Measurements from ENCODE around the gene SRSF2.
"Not testable (repeated sequence)": the region's sequence is repeated elsewhere in the genome, so short reads cannot be mapped to it uniquely, and the experiment has no call there.

The SRSF2 gene

DNA sequence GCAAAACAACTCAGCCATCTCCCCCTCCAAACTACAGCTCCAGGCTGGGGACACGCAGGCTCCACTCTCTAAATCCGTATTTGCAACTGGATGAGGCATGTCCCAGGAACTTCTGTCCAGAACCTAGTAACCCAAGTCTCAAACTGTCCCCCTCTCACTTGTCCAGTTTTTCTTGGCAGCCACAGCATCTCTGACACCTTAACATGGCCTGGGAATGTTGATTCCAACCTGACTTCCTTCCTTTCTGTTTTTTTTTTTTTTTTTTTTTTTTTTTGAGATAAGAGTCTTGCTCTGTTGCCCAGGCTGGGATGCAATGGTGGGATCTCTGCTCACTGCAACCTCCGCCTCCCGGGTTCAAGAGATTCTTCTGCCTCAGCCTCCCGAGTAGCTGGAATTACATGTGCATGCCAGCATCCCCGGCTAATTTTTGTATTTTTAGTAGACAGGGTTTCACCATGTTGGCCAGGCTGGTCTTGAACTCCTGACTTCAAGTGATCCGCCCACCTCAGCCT lies 38.6 kb downstream of the SRSF2 start:
- DNase-seq: not testable (repeated sequence)

DNA sequence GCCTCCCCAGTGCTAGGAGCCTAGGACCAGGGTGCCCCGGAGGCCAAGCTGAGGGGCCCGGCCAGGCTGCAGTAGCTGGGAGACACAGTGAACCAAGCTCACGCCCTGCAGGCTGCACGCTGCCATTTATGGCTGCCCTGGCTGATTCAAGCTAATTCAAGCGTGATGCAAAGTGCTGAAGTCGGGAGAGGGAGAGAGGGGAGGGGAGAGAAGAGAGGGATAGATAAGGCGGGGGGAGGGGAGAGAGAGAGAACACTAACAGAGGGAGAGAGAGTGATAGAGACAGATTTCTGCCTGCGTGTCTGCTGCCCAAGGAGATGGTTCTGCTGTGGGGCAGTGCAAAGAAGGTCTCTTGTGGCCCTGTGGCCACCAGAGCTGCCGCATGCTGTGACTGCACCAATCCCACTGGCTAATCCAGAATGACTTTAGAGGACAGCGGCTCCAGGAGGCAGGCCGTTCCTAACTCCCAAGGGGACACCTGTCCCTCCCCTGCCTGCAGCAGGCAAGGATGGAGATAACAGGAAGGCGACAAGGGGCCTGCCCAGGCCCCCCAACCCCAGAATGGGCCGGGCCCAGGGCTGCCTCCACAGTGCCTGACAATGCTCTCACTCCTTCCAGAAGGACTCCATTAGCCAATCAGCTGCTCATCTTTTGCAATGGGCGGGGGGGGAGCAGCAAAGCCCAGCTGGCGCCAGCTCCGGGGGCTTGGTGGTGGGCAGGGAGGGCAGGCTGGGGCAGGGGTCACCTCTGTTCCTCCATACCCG lies 39.2 kb downstream of the SRSF2 start:
- DNase-seq: no peak

DNA sequence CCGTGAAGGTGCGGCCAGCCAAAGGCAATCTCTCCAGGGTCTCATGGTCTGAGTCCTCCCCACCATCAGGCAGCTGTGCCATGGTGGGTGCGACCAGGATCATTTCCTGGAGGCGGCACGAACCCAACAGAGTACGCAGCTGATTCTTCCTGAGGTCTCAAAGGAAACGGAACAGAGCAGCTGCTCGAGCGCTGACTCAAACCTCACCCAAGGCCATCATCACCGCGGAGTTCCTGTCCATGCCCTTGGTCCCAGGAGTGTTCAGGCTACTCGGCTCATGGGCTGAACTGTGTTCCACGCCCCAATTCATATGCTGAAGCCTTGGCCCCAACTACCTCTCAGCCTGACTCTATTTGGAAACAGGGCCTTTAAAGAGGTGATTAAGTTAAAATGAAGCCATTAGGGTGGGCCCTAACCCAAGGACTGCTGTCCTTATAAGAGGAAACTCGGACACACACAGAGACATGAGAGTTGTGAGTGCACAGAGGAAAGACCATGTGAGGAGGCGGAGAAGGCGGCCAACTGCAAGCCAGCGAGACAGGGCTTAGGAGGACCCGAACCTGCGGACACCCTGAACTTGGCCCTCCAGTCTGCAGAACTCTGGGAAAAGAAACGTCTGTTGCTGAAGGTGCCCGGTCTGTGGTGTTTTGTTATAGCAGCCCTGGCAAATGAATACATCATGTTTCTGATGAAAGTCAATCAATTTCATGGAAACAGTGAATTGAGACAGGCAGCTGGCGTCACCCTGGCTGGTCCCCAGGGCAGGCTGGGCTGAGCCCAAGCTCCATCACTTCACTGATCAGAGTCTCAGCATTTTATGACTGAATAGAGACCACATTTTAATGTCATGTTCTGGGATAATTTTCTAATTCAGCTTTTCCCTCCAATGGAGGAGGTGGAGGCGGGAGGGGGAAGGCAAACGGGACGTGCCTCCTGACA lies 40.1 kb downstream of the SRSF2 start:
- DNase-seq: no peak

DNA sequence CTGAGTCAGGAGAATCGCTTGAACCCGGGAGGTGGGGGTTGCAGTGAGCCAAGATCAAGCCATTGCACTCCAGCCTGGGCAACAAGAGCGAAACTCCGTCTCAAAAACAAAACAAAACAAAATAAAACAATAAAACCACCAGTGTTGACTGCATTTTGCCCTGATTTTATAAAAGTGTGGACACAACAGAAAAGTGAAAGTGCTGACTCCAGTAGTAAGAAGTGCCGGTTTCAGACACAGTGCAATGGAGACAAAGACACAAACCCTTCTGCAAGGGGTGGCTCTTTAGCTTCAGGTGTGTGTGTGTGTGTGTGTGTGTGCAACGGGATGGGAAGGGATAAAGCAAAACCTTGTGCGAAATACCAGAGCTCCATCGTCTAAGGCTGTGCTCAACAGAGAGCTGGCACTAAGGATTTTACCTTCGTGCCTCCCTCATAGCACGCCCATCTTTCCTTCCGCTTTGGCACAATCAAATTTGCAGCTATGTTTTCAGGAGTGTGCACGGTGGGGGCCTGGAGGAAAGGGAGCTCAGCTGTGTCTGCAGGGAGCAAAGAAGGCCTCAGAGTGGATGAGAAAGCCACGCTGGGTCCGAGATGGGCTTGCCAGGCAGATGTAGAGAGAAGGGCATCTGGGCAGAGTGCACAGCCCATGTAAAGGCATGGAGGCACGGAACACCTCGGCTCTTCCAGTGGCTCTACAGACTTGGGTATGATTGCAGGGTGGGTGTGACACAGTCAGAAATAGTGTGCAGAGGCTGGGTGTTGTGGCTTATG lies 41.9 kb downstream of the SRSF2 start:
- DNase-seq: no peak

DNA sequence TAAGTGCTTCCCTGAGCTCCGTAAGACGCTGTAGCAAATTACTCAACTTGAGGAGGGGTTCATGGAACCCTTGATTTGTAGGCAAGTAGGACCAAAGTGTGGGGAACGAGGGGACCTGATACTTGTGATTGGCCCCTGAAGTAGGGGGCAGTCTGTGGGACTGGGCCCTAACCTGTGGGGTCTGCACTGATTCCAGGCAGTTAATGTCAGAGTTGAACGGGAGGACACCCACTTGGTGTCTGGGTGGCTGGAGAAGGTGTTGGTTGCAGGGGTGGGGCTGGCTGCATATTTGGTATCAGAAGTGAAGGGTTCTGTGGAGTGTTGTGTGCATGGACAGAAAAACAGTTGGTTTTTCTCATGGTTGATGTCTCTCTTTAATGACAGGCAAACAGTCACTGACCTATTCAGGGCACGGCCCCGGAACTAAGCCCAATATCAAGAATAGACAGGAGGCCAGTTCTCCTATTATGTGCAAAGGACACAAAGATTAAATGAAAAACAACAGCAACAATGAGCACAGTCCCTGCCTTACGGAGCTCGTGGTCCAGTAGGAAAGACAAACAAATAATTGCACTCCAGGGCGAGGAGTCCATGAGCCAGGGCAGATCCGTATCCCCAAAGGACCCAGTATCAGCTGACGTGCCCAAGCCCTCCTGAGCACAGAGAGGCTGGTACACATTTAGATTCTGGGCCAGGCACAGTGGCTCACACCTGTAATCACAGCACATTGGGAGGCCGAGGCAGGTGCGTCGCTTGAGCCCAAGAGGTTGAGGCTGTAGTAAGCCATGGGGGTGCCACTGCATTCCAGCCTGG lies 45.5 kb downstream of the SRSF2 start:
- DNase-seq: no peak

DNA sequence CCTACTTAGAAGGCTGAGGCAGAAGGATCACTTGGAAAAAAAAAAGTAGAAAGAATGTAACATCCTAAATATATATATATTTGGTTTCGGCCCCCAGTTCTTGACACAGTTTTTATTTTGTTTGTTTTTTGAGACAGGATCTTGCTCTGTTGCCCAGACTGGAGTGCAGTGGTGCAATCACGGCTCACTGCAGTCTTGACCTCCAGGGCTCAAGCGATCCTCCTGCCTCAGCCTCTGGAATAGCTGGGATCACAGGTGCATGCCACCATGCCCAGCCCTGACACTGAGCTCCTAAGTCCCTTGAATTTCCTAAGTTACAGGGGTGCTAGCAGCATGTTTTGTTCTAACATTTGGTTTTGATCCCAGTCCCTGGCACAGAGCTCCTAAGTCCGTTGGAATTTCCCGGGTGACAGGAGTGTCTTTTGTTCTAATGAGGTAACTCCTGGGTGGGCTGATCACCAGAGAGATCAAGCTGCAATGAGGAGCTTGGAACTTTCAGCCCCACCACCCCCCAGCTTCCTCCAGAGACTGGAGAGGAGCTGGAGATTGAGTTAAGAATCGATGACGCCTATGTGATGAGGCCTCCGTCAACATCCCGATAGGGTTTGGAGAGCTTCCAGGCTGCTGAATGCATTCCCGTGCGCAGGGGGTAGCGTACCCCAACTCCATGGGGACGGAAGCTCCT lies 46.4 kb downstream of the SRSF2 start:
- DNase-seq: no peak

DNA sequence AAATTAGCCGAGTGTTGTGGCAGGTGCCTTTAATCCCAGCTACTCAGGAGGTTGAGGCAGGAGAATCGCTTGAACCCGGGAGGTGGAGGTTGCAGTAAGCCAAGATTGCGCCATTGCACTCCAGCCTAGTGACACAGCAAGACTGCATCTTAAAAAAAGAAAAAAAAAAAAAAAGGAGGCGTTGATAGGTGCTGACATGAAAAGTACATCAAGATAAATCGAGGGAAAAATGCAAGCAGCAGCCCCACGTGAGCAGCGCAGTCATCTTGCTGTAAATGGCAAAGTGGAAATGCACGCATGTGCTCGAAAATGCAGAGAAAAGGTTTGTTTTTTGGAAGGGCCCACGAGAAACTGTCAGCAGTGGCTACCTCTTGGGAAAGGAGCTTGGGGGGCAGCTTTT lies 47.3 kb downstream of the SRSF2 start:
- no peak for DNase-seq

DNA sequence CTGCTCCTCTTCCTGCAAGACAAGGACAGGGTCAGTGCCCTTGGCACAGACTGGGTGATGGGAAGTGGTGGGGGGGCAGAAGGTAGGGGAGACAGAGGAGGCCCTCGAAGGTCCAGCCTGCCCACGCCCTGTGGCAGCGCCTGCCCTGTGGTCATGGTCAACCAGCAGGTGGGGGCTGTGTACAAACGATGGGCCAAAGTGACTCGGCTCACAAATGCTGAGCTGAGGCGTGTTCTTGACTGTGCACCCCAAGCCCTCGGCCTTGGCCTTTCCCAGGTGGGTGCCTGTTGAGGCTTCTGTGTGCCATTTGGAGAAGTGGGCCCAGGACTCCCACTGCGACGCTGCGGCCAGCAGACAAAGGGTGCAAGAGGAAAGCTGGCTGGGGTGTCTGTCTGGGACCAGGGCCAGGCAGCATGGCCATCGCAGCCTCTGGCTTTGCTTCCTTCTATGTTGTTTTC lies 48.9 kb downstream of the SRSF2 start:
- DNase-seq: no peak

DNA sequence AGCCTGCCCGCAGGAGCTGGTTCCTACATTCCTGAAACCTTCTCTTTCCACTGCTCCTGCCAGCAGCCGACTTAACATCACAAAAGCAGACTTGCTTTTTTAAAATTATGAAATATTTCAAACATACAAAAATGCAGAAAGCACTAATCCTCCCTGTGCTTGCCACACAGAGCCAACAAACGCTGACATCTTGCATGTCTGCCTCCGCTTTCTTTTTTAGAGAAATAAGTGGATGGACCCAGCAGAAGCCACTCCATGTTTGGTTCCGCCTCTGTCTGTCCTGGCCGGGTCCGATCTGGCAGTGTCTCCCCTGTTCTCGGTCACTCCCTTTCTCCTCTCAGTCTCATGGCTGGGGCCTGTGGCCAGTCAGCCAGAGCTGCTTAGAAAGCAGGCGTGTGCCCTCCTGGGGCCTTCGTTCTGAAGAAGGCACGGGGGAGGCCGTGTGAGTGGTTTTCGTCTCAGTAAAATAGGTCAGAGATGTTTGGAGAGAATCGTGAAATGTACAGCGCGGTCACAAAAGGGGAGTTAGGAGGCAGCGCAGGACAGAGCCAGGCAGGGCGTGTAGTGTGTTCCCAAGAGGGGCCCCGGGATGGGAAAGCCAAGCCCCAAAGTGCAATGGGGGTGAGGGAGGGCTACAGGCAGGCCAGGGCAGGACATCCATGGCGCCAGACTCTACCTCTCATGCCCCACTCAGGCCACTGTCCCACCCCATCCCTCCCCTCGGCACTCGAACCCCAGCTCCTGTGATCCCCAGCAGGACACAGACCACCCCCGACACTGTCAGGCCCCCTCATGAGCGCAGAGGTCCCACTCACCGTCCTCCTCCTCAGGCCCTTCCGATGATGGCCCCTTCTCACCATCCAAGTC lies 49.6 kb downstream of the SRSF2 start:
- DNase-seq: no peak

DNA sequence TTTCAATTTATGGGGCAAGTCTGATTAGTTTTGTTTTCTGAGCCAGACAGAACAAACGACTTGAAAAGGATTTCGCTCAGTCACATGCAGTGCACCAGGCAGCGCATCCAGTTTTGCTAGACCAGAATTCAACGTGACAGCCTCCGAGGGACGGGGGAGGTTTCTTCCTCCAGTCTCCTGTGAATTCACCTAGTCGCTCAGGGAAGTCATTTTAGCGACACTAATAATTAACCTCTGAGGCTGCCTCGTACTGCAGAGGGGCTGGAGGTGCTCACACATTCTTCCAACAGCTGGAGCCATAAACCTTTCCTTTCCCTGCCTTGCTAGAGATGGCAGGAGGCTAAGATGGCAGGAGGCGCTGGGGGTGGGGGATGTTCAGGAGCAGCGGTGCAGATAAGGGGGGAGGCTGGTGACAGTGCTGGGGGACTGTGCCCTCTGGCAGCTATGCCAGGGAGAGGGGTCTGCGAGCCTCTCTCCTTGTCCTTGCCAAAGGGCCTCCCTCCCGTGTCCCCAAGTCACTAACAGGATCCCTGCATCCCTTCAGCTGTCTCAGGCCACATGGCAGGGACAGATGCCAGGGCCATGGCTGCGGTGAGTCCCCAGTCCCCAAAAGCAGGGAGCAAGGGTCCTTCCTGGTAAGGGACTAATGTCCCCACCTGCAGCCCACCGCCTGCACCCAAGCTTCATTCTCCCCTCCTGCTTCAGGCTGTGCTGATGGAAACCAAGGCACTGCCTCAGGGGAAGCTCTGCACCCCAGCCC lies 50.4 kb downstream of the SRSF2 start:
- no peak for DNase-seq

DNA sequence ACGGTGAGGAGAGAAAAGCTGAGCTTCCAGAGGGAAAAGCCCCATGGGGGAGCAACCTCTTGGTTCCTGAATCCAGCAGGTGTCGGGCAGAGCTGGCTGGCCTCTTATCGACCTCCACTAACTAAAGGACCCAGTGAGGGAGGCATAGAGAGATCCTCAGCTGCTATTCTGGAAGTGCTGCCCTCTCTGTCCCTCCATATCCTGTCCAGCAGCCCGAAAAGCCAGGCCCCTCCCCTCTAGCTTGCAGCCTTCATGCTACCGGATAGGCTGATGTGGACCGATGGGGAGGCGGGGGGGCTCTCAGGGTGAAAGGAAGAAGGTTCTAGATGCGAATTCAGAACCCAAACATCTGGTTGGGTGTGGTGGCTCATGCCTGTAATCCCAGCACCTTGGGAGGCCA lies 51.3 kb downstream of the SRSF2 start:
- no peak for DNase-seq

DNA sequence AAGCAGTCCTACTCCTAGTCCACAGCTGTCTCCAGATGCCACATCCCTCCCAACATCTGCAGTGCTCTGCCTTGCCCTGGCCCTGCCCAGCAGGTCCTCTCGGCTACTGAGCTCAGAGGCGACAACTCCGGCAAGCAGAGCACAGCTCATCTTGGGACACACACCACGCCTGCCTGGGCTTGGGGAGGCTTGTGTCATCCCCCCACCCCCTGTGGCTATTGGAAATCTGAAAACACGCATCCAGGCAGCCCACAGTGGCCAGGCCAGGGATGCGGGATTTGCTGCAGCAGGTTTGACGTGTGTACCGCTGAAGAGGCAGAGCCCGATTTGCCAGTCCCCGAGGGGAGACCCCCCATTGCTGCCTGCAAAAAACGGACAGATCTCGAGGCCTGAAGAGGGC lies 51.8 kb downstream of the SRSF2 start:
- no peak for DNase-seq

DNA sequence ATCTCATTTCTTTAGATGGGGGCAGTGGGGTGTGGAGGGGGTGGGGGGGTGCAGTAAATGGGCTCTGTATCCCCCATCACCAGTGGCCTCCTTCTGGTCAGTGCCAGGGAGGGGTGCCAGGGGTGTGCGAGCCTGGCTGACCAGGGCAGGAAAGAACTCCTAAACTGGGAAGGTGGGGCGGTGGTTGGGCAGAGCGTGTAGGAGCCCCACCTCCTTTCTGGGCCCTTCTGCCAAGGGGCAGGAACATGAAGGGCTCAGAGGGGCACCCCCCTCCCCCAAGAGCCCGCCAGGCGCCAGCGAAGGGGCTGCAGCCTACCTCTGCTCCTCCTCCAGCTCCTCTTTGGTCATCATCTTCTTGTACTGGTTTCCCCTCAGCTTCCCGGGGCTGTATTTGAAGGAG lies 52.4 kb downstream of the SRSF2 start:
- no peak for DNase-seq

All from cortex of kidney (tissue), 1 donor.